Measurements from ENCODE around the gene NUTF2.
"Not testable (repeated sequence)": the region's sequence is repeated elsewhere in the genome, so short reads cannot be mapped to it uniquely, and the experiment has no call there.

The NUTF2 gene

GRCh38 chr16:67846320-67847063, at the start of gene NUTF2:
Gene NUTF2 (plus strand): TSS chr16:67846933. CDS start chr16:67865131, 18,198 bp downstream.
- peak; percentile 94 to 95 for DNase-seq

GRCh38 chr16:67800338-67800926, 46.3 kb upstream of the NUTF2 start:
- no peak for DNase-seq

GRCh38 chr16:67801241-67801640, 45.5 kb upstream of the NUTF2 start:
- DNase-seq = no peak

- DNase-seq = no peak
Measured at GRCh38 chr16:67801883-67802282, 44.9 kb upstream of the NUTF2 start.

GRCh38 chr16:67803894-67804293, 42.8 kb upstream of the NUTF2 start:
- no peak for DNase-seq

GRCh38 chr16:67804853-67805542, 41.7 kb upstream of the NUTF2 start:
- no peak for DNase-seq

GRCh38 chr16:67805718-67806427, 40.9 kb upstream of the NUTF2 start:
- no peak for DNase-seq

- peak; percentile 98 for DNase-seq
Measured at GRCh38 chr16:67806428-67807147, 40.1 kb upstream of the NUTF2 start, which contains the start of the genes RANBP10 and TSNAXIP1. Gene RANBP10 (minus strand): TSS chr16:67806560. CDS start chr16:67806536, 24 bp downstream. Gene TSNAXIP1 (plus strand): TSS chr16:67806889. CDS start chr16:67807150, 261 bp downstream.

- no peak for DNase-seq
Measured at GRCh38 chr16:67807148-67807682, 39.5 kb upstream of the NUTF2 start.

GRCh38 chr16:67811899-67812298, 34.8 kb upstream of the NUTF2 start:
- no peak for DNase-seq

GRCh38 chr16:67814567-67814966, 32.2 kb upstream of the NUTF2 start:
- DNase-seq = no peak

- no peak for DNase-seq
Measured at GRCh38 chr16:67820608-67821259, 26.0 kb upstream of the NUTF2 start.

- no peak for DNase-seq
Measured at GRCh38 chr16:67822511-67822910, 24.2 kb upstream of the NUTF2 start.

GRCh38 chr16:67825119-67825518, 21.6 kb upstream of the NUTF2 start:
- no peak for DNase-seq

GRCh38 chr16:67825906-67826305, 20.8 kb upstream of the NUTF2 start:
- DNase-seq = no peak

- DNase-seq = no peak
Measured at GRCh38 chr16:67828651-67829050, 18.1 kb upstream of the NUTF2 start.

GRCh38 chr16:67833030-67833414, 13.7 kb upstream of the NUTF2 start:
- DNase-seq = no peak

- peak; percentile 84 to 89 for DNase-seq
Measured at GRCh38 chr16:67833415-67834241, 13.1 kb upstream of the NUTF2 start.

- DNase-seq = no peak
Measured at GRCh38 chr16:67834242-67834614, 12.5 kb upstream of the NUTF2 start.

- DNase-seq = not testable (repeated sequence)
Measured at GRCh38 chr16:67837190-67837589, 9.5 kb upstream of the NUTF2 start.

- no peak for DNase-seq
Measured at GRCh38 chr16:67837811-67838210, 8.9 kb upstream of the NUTF2 start.

Measured in SHP77 (cell line).